NCI-H2107 treated with DMSO at 0.1 percent for 48 hours (cell line): ENCODE data around the gene SHISA3.

ENCODE experiments used
- DNase-seq: peaks from one replicate; lab custom pipeline; 2025; ENCODE audit not compliant: unreplicated experiment; lab: John Stamatoyannopoulos, UW

Gene SHISA3

DNA sequence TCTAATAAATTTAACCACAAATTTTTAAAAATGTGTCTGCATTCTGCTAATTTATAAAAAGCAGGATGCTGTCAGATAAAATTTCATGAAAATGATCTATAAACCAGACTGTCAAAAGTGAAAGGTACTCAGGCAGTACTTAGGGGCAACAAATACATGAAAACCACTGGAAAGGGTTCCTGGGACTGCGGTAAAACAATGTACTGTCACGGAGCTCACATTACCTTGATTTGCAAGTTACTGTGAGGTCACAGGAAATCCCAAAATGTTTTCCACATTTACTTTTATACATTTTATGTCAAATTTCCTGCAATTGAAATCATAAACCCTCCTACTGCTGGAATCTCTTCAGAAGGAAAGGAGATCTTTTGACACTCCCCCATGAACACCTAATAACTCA is 45.3 kb downstream of the SHISA3 start:
- DNase-seq: no peak

DNA sequence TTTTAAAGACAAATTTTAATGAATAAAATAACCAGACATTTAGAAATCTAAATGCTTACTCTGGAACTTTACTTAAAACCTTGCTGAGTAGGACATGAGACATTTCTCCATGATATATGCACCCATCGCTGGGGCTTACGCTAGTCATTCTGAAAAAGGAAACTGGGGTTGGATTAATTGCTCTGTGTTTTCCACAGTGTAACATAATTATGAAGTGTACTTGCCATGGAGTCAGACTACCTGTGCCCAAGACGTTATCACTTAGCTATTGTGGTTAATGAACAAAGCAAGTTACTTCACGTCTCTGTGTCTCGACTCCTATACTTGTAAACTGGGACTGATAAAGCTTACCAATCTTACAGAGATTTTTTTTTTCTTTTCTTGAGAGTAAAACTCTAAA is 47.8 kb downstream of the SHISA3 start:
- no peak for DNase-seq

DNA sequence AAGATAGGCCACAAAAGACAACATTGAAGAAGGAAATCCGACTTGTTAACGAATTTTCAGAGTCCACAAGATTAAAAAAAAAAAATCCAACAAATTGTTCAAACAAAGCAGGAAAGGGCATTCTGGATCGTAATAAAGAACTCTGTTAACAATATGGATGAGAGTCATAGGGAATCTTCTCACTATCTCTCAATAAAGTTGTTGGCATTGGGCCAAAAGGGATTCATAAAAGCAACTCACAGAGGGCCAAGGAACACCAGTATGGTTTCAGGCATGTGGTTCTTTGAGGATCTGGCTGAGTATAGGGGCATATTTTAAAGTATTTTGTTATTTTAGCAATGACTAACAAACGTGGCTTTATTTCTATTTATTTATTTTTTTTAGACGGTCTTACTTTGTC is 49.5 kb downstream of the SHISA3 start:
- no peak for DNase-seq
